H9 (cell line): ENCODE measurements around the gene TJP3. TPM values are rescaled to one million over a fixed set of nuclear protein-coding genes. Genes with fewer than 3 reads are reported as not detected.

Experiments used
- DNase-seq: peaks from one replicate; pipeline ENCODE4 v3.0.0-alpha.2; 2017
- H2AFZ ChIP-seq: one replicate; pipeline ENCODE4 v1.6.1; 2013; ENCODE audit warnings: mild to moderate bottlenecking, low read length, control low read depth, moderate library complexity
- H2AK5ac ChIP-seq: 2 replicates; pipeline ENCODE4 v1.6.1; 2013; ENCODE audit warnings: low read length, control low read depth, mixed read lengths; ENCODE audit not compliant: insufficient read length
- H2BK120ac ChIP-seq: one replicate; pipeline ENCODE4 v1.6.1; 2013; ENCODE audit warnings: low read depth, mild to moderate bottlenecking, low read length, control low read depth, inconsistent platforms; ENCODE audit not compliant: poor library complexity, severe bottlenecking
- H2BK12ac ChIP-seq: 2 replicates; pipeline ENCODE4 v1.6.1; 2013; ENCODE audit warnings: low read length, control low read depth, mixed read lengths, low read depth; ENCODE audit not compliant: insufficient read length
- H2BK15ac ChIP-seq: 2 replicates; pipeline ENCODE4 v1.6.1; 2013; ENCODE audit warnings: low read depth, low read length, control low read depth
- H2BK20ac ChIP-seq: one replicate; pipeline ENCODE4 v1.6.1; 2013; ENCODE audit warnings: low read depth, mild to moderate bottlenecking, low read length, control low read depth, inconsistent platforms; ENCODE audit not compliant: poor library complexity, severe bottlenecking
- H2BK5ac ChIP-seq: 2 replicates; pipeline ENCODE4 v1.6.1; 2013; ENCODE audit warnings: low read length, control low read depth, mixed read lengths; ENCODE audit not compliant: insufficient read length
- H3K14ac ChIP-seq: 2 replicates; pipeline ENCODE4 v1.6.1; 2013; ENCODE audit warnings: low read length, control low read depth; ENCODE audit not compliant: insufficient read depth
- H3K18ac ChIP-seq: 2 replicates; pipeline ENCODE4 v1.6.1; 2013; ENCODE audit warnings: low read depth, mild to moderate bottlenecking, mixed read lengths, low read length, control low read depth; ENCODE audit not compliant: insufficient read length
- H3K23ac ChIP-seq: 2 replicates; pipeline ENCODE4 v1.6.1; 2013; ENCODE audit warnings: low read length, control low read depth, mixed read lengths, low read depth; ENCODE audit not compliant: insufficient read length
- H3K23me2 ChIP-seq: 2 replicates; pipeline ENCODE4 v1.6.1; 2013; ENCODE audit warnings: low read depth, mild to moderate bottlenecking, mixed read lengths, low read length, control low read depth; ENCODE audit not compliant: insufficient read length, poor library complexity, severe bottlenecking
- H3K27ac ChIP-seq: 2 replicates; pipeline ENCODE4 v1.5.1; 2013; ENCODE audit warnings: low read length, control low read depth, mixed read lengths, low read depth; ENCODE audit not compliant: insufficient read length
- H3K27me3 ChIP-seq: 2 replicates; pipeline ENCODE4 v1.6.1; 2013; ENCODE audit warnings: low read length, control low read depth, inconsistent platforms; ENCODE audit not compliant: insufficient read depth
- H3K4ac ChIP-seq: 2 replicates; pipeline ENCODE4 v1.6.1; 2013; ENCODE audit warnings: low read depth, mild to moderate bottlenecking, control low read depth, inconsistent platforms, low read length, moderate library complexity
- H3K4me1 ChIP-seq: 2 replicates; pipeline ENCODE4 v1.6.1; 2013; ENCODE audit warnings: low read length, control low read depth, inconsistent platforms; ENCODE audit not compliant: insufficient read depth
- H3K4me2 ChIP-seq: 2 replicates; pipeline ENCODE4 v1.6.1; 2013; ENCODE audit warnings: low read length, control low read depth, mixed read lengths; ENCODE audit not compliant: insufficient read length, insufficient read depth
- H3K56ac ChIP-seq: 2 replicates; pipeline ENCODE4 v1.6.1; 2013; ENCODE audit warnings: low read depth, mild to moderate bottlenecking, mixed read lengths, low read length, control low read depth; ENCODE audit not compliant: insufficient read length
- H3K79me1 ChIP-seq: 2 replicates; pipeline ENCODE4 v1.6.1; 2013; ENCODE audit warnings: low read depth, mild to moderate bottlenecking, moderate library complexity, low read length, control low read depth, inconsistent platforms; ENCODE audit not compliant: insufficient read depth, poor library complexity, severe bottlenecking
- H3K79me2 ChIP-seq: 2 replicates; pipeline ENCODE4 v1.6.1; 2013; ENCODE audit warnings: low read length, control low read depth, inconsistent platforms; ENCODE audit not compliant: insufficient read depth
- H3K9ac ChIP-seq: 2 replicates; pipeline ENCODE4 v1.6.1; 2013; ENCODE audit warnings: low read length, control low read depth, mixed read lengths; ENCODE audit not compliant: insufficient read length; ENCODE audit errors: extremely low read depth
- H3K9me3 ChIP-seq: one replicate; pipeline ENCODE4 v1.6.1; 2013; ENCODE audit warnings: low read depth, low read length, inconsistent platforms; ENCODE audit not compliant: control insufficient read depth
- H3T11ph ChIP-seq: one replicate; pipeline ENCODE4 v1.6.1; 2013; ENCODE audit warnings: mild to moderate bottlenecking, low read length, control low read depth, inconsistent platforms
- H4K20me1 ChIP-seq: one replicate; pipeline ENCODE4 v1.6.1; 2013; ENCODE audit not compliant: control insufficient read depth, insufficient read length, insufficient read depth
- H4K5ac ChIP-seq: 2 replicates; pipeline ENCODE4 v1.6.1; 2013; ENCODE audit warnings: low read depth, mild to moderate bottlenecking, mixed read lengths, low read length, control low read depth; ENCODE audit not compliant: insufficient read length
- H4K8ac ChIP-seq: replicated peaks from 2 replicates; pipeline ENCODE4 v1.6.1; 2013; ENCODE audit warnings: low read length, control low read depth, mixed read lengths, low read depth; ENCODE audit not compliant: insufficient read length
- H4K91ac ChIP-seq: 2 replicates; pipeline ENCODE4 v1.6.1; 2013; ENCODE audit warnings: low read depth, mild to moderate bottlenecking, moderate library complexity, mixed read lengths, low read length, control low read depth; ENCODE audit not compliant: insufficient read length
- H3K27ac Mint-ChIP-seq, 3 experiments: 2 replicates in 2 of 3; 3 replicates in 1 of 3; pipeline ENCODE4 v1.8.0; 2020 to 2021; ENCODE audit warnings: mixed read lengths in 3 of 3, mild to moderate bottlenecking in 1 of 3, moderate library complexity in 1 of 3
- H3K27me3 Mint-ChIP-seq: 2 replicates; pipeline ENCODE4 v1.8.0; 2021; ENCODE audit warnings: low read depth, mild to moderate bottlenecking, moderate library complexity, mixed read lengths
- H3K36me3 Mint-ChIP-seq, 3 experiments: 2 replicates in 2 of 3; 3 replicates in 1 of 3; pipeline ENCODE4 v1.8.0; 2020 to 2021; ENCODE audit warnings: low read depth in 3 of 3, mixed read lengths in 3 of 3; ENCODE audit not compliant: insufficient read depth in 1 of 3
- H3K4me1 Mint-ChIP-seq, 2 experiments: 2 replicates each; pipeline ENCODE4 v1.8.0; 2020; ENCODE audit warnings: mixed read lengths in 2 of 2
- H3K4me3 Mint-ChIP-seq, 2 experiments: 2 replicates in 1 of 2; 3 replicates in 1 of 2; pipeline ENCODE4 v1.8.0; 2020 to 2021; ENCODE audit warnings: mild to moderate bottlenecking in 2 of 2, mixed read lengths in 2 of 2, moderate library complexity in 1 of 2
- H3K9me3 Mint-ChIP-seq, 2 experiments: 2 replicates in 1 of 2; 3 replicates in 1 of 2; pipeline ENCODE4 v1.8.0; 2020; ENCODE audit warnings: mild to moderate bottlenecking in 2 of 2, mixed read lengths in 2 of 2, moderate library complexity in 1 of 2
- CTCF ChIP-seq: fragments of 200-600 bp; sonication (generic); conservative IDR thresholded peaks from 3 replicates; pipeline ENCODE4 v1.8.0; 2021; ENCODE audit warnings: antibody characterized with exemption, mild to moderate bottlenecking
- WGBS: extraction: QIAGEN DNeasy Blood & Tissue Kit; methylation state at CpG from one replicate; pipeline ENCODE4 v1.1.7; 2013; ENCODE audit warnings: missing lambda C conversion rate, low lambda C conversion rate, mixed read lengths; ENCODE audit not compliant: insufficient read length; ENCODE audit errors: extremely low coverage; 5-methylcytosine and 5-hydroxymethylcytosine counted together
- total RNA-seq: library from RNA; stranded (reverse); gene quantifications from 2 replicates; pipeline ENCODE4 v1.2.1, GENCODE V29; 2021

TJP3 gene
- total RNA-seq, 1 experiment from 2014 or later: 27.3 TPM

- no peak overlapping the region for H4K8ac ChIP-seq
- WGBS: no CpG with 5 or more reads among the region's 9 CpGs
- no peak overlapping the region for H4K91ac ChIP-seq
- no peak overlapping the region for H3K4ac ChIP-seq
- Mint-ChIP-seq H3K4me3 (no peak overlapping the region; a peak in 1 of 5 replicates), H3K9me3 (no peaks in the 10 kb centered on the region; a peak in 1 of 5 replicates), H3K27ac (no peak overlapping the region; a peak in 1 of 7 replicates), H3K27me3 (peaks cover 3% of the 10 kb centered on the region), H3K36me3 (no peaks in the 10 kb centered on the region), H3K4me1 (peaks cover 12 to 34% of the 10 kb centered on the region in 2 experiments)
- H3K9me3 ChIP-seq: no peaks in the 10 kb centered on the region
- no peaks in the 10 kb centered on the region; the same call in 1 of the 2 replicates for H3K4me1 ChIP-seq
- no peak overlapping the region for H2BK20ac ChIP-seq
- H3T11ph ChIP-seq: no peak overlapping the region
- no peaks in the 10 kb centered on the region for H3K79me1 ChIP-seq
- no peak overlapping the region for H3K23ac ChIP-seq
- no peaks in the 10 kb centered on the region for H4K20me1 ChIP-seq
- H3K9ac ChIP-seq: no peak overlapping the region
- no peak overlapping the region for H4K5ac ChIP-seq
- H2BK12ac ChIP-seq: no peak overlapping the region
- H2BK120ac ChIP-seq: no peak overlapping the region
- H3K18ac ChIP-seq: no peak overlapping the region
- no peaks in the 10 kb centered on the region for H3K27me3 ChIP-seq
- no peak overlapping the region for H2AFZ ChIP-seq
- no peaks in the 10 kb centered on the region for H3K79me2 ChIP-seq
- no peak overlapping the region for H2BK15ac ChIP-seq
- no peak for DNase-seq
- H3K56ac ChIP-seq: no peak overlapping the region
- TF ChIP-seq CTCF: no peak
- H3K27ac ChIP-seq: no peak overlapping the region
- peaks cover 10% of the 10 kb centered on the region for H3K23me2 ChIP-seq
- no peak overlapping the region for H2AK5ac ChIP-seq
- H2BK5ac ChIP-seq: no peak overlapping the region
- H3K4me2 ChIP-seq: no peak overlapping the region
- H3K14ac ChIP-seq: no peak overlapping the region
These were observed 12.2 kb downstream of the TJP3 start for GRCh38 chr19:3720349-3720917.
